GM06990 (cell line): ENCODE data around the gene COL5A1.

Experiments used
- DNase-seq: peaks from one replicate; pipeline ENCODE4 v3.0.0-alpha.2; 2011; ENCODE audit not compliant: insufficient read length; ENCODE audit errors: extremely low read depth
- H3K27me3 ChIP-seq: replicated peaks from 2 replicates; pipeline ENCODE4 v1.6.0; 2011; ENCODE audit warnings: low read length; ENCODE audit not compliant: control insufficient read depth, insufficient read depth
- H3K36me3 ChIP-seq: 2 replicates; pipeline ENCODE4 v1.5.1; 2011; ENCODE audit warnings: low read length; ENCODE audit not compliant: control insufficient read depth, insufficient read depth
- H3K4me3 ChIP-seq: replicated peaks from 2 replicates; pipeline ENCODE4 v1.5.1; 2011; ENCODE audit warnings: low read depth, mild to moderate bottlenecking, control low read depth, low read length
- CTCF ChIP-seq: IDR thresholded peaks from 2 replicates; pipeline ENCODE4 v1.5.1; 2011; ENCODE audit warnings: low read length, control low read depth, mild to moderate bottlenecking, inconsistent platforms; ENCODE audit not compliant: insufficient read depth, poor library complexity, severe bottlenecking

The COL5A1 gene

GRCh38 chr9:134779640-134780039 is 138.0 kb downstream of the COL5A1 start:
- H3K27me3 ChIP-seq, result no peaks in the 10 kb centered on the region; the same call in none of the 2 replicates
- DNase-seq, result no peak
- H3K36me3 ChIP-seq, result no peaks in the 10 kb centered on the region

GRCh38 chr9:134781591-134782302 is 140.1 kb downstream of the COL5A1 start:
- TF ChIP-seq CTCF, result peak; percentile 58
- no peaks in the 10 kb centered on the region for H3K36me3 ChIP-seq
- no peak for DNase-seq
- no peak overlapping the region for H3K4me3 ChIP-seq
- no peaks in the 10 kb centered on the region; the same call in none of the 2 replicates for H3K27me3 ChIP-seq

More at GRCh38 chr9:134779640-134780039, 138.0 kb downstream of the COL5A1 start:
- H3K4me3 ChIP-seq, result no peak overlapping the region
- no peak for TF ChIP-seq CTCF

GRCh38 chr9:134782921-134783698 is 141.5 kb downstream of the COL5A1 start:
- Histone ChIP-seq H3K4me3 (no peak overlapping the region), H3K27me3 (peaks cover 2% of the 10 kb centered on the region; the same call in 1 of the 2 replicates), H3K36me3 (no peaks in the 10 kb centered on the region)
- DNase-seq, result no peak
- TF ChIP-seq CTCF, result no peak

GRCh38 chr9:134783699-134784039 is 142.1 kb downstream of the COL5A1 start:
- no peak overlapping the region for H3K4me3 ChIP-seq
- no peak for TF ChIP-seq CTCF
- no peaks in the 10 kb centered on the region for H3K36me3 ChIP-seq
- peaks cover 2% of the 10 kb centered on the region; the same call in 1 of the 2 replicates for H3K27me3 ChIP-seq
- no peak for DNase-seq

- H3K27me3 ChIP-seq, result peaks cover 2% of the 10 kb centered on the region; the same call in 1 of the 2 replicates
- no peaks in the 10 kb centered on the region for H3K36me3 ChIP-seq
Observed at GRCh38 chr9:134784577-134785305, 143.1 kb downstream of the COL5A1 start.

More at GRCh38 chr9:134784577-134785305, 143.1 kb downstream of the COL5A1 start:
- DNase-seq, result no peak
- H3K4me3 ChIP-seq, result no peak overlapping the region
- no peak for TF ChIP-seq CTCF
